K562 (cell line): ENCODE data around the gene UGT1A10. TPM values are rescaled to one million over a fixed set of nuclear protein-coding genes. Genes with fewer than 3 reads are reported as not detected.

ENCODE experiments used
- ATAC-seq: fragments of 200-7000 bp; cut with Tn5 transposase; 3 replicates; pipeline ENCODE4 v1.9.1; 2020; ENCODE audit warnings: moderate library complexity
- BruUV-seq: library from RNA; stranded (reverse); fragments of 400-500 nt; replicated peaks from 2 replicates; lab custom pipeline; 2021; lab: Mats Ljungman, UMichigan
- CTCF ChIA-PET: fragments of 300-600 bp; formaldehyde crosslinking; extraction: SDS; loops from one replicate; lab custom pipeline; 2021; ENCODE audit warnings: low intra/inter-chr PET ratio; lab: Yijun Ruan, JAX
- POLR2A ChIA-PET: fragments of 300-600, 350-650 bp; sonication (Branson Sonifier 250); formaldehyde crosslinking; extraction: SDS; loops from one replicate; lab custom pipeline; 2021; ENCODE audit warnings: antibody characterized with exemption, inconsistent platforms; lab: Yijun Ruan, JAX
- DNase-seq, 4 experiments: peaks; one replicate each; pipeline versions ENCODE4 v3.0.0 to v3.0.0-alpha.2; 2011 to 2018; ENCODE audit warnings: low spot score in 3 of 4, mixed read lengths in 3 of 4; ENCODE audit errors: extremely low read depth in 1 of 4
- FAIRE-seq: peaks from 2 replicates; lab custom pipeline; 2011; peaks lifted over from hg19 to GRCh38; lab: Jason Lieb, UNC
- H2AFZ ChIP-seq: 2 replicates; pipeline ENCODE4 v1.6.0; 2011; ENCODE audit warnings: low read depth, low read length, control low read depth, inconsistent platforms
- H3K27ac ChIP-seq: fragments of 200-600 bp; 3 replicates; pipeline ENCODE4 v1.8.0; 2011; ENCODE audit warnings: low read depth, mild to moderate bottlenecking, control low read depth, inconsistent platforms, low read length, moderate library complexity, mixed read lengths; ENCODE audit errors: extremely low read depth
- H3K27me3 ChIP-seq, 2 experiments: fragments of 300-600 bp in 1 of 2; 2 replicates in 1 of 2; 3 replicates in 1 of 2; pipeline versions ENCODE4 v1.6.0 to v1.8.0; 2011; ENCODE audit warnings: inconsistent platforms in 2 of 2, low read length in 2 of 2, mild to moderate bottlenecking in 1 of 2, mixed read lengths in 1 of 2, moderate library complexity in 1 of 2; ENCODE audit not compliant: control insufficient read depth in 2 of 2, insufficient read depth in 2 of 2
- H3K36me3 ChIP-seq: fragments of 300-600 bp; 3 replicates; pipeline ENCODE4 v1.8.0; 2011; ENCODE audit warnings: mild to moderate bottlenecking, low read length, inconsistent platforms; ENCODE audit not compliant: control insufficient read depth, insufficient read depth
- H3K4me1 ChIP-seq, 2 experiments: fragments of 200-600 bp in 1 of 2; replicated peaks in 1 of 2; 2 replicates in 1 of 2; 3 replicates in 1 of 2; pipeline versions ENCODE4 v1.5.1 to v1.8.0; 2011; ENCODE audit warnings: inconsistent platforms in 2 of 2, low read length in 2 of 2, mild to moderate bottlenecking in 1 of 2, mixed read lengths in 1 of 2, moderate library complexity in 1 of 2; ENCODE audit not compliant: control insufficient read depth in 2 of 2, insufficient read depth in 2 of 2
- H3K4me2 ChIP-seq: 2 replicates; pipeline ENCODE4 v1.6.1; 2011; ENCODE audit warnings: low read length, control low read depth, inconsistent platforms, mixed read lengths; ENCODE audit not compliant: insufficient read depth
- H3K4me3 ChIP-seq: fragments of 200-600 bp; sonication (generic), shearing (Covaris generic); 2 replicates; pipeline ENCODE4 v1.5.1; 2016; ENCODE audit warnings: control low read depth, inconsistent platforms
- H3K79me2 ChIP-seq: fragments of 200-600 bp; 3 replicates; pipeline ENCODE4 v1.8.0; 2011; ENCODE audit warnings: low read length, inconsistent platforms; ENCODE audit not compliant: control insufficient read depth, insufficient read depth
- H3K9ac ChIP-seq, 2 experiments: 2 replicates each; pipeline versions ENCODE4 v1.6.0 to v1.6.1; 2011; ENCODE audit warnings: low read depth in 2 of 2, low read length in 2 of 2, control low read depth in 1 of 2, inconsistent platforms in 1 of 2, mild to moderate bottlenecking in 1 of 2, mixed read lengths in 1 of 2; ENCODE audit not compliant: insufficient read depth in 1 of 2
- H3K9me1 ChIP-seq: one replicate; pipeline ENCODE4 v1.6.0; 2011; ENCODE audit warnings: inconsistent platforms, mild to moderate bottlenecking, low read length, moderate library complexity; ENCODE audit not compliant: control insufficient read depth, insufficient read depth
- H3K9me3 ChIP-seq: replicated peaks from 2 replicates; pipeline ENCODE4 v1.5.1; 2011; ENCODE audit warnings: low read depth, low read length, inconsistent platforms; ENCODE audit not compliant: control insufficient read depth, insufficient read depth
- H4K20me1 ChIP-seq: replicated peaks from 2 replicates; pipeline ENCODE4 v1.6.1; 2011; ENCODE audit warnings: low read length, inconsistent platforms, mixed read lengths; ENCODE audit not compliant: control insufficient read depth, insufficient read depth
- BHLHE40 ChIP-seq: IDR thresholded peaks from 2 replicates; pipeline ENCODE4 v1.6.1; 2011; ENCODE audit warnings: low read length, improper control_type of control experiment
- C11orf30 ChIP-seq: fragments of 450-650 bp; IDR thresholded peaks from 2 replicates; pipeline ENCODE4 v1.6.1; 2016; ENCODE audit warnings: low read depth, mild to moderate bottlenecking
- CAMTA2 ChIP-seq: fragments of 250-450 bp; sonication (Bioruptor Pico); conservative IDR thresholded peaks from 2 replicates; pipeline ENCODE4 v1.5.1; 2022
- CEBPG ChIP-seq, 3 experiments: fragments of 200-800 bp in 1 of 3; sonication (Bioruptor generic) in 1 of 3; sonication (generic) in 1 of 3; formaldehyde crosslinking in 1 of 3; IDR thresholded peaks in 2 of 3; conservative IDR thresholded peaks in 1 of 3; 2 replicates each; pipeline versions ENCODE4 v1.6.1 to v1.8.0; 2016 to 2022; ENCODE audit warnings: missing compliant biosample characterization in 2 of 3, missing genetic modification characterization in 2 of 3, mild to moderate bottlenecking in 1 of 3, missing genetic modification reagents in 1 of 3
- CREB3L1 ChIP-seq: fragments of 450-650 bp; IDR thresholded peaks from 2 replicates; pipeline ENCODE4 v1.6.1; 2014; ENCODE audit warnings: low read depth, mild to moderate bottlenecking, moderate library complexity, borderline replicate concordance
- FOXK1 ChIP-seq: sonication (generic); formaldehyde crosslinking; IDR thresholded peaks from 2 replicates; pipeline ENCODE4 v1.8.0; 2022; ENCODE audit warnings: missing genetic modification reagents, mild to moderate bottlenecking, borderline replicate concordance
- KLF10 ChIP-seq: fragments of 250-450 bp; sonication (Bioruptor Pico); IDR thresholded peaks from 2 replicates; pipeline ENCODE4 v1.6.1; 2021; ENCODE audit warnings: matching md5 sums
- MAFF ChIP-seq: IDR thresholded peaks from 2 replicates; pipeline ENCODE4 v1.6.1; 2012; ENCODE audit warnings: low read length, improper control_type of control experiment
- MAFG ChIP-seq: fragments of 450-650 bp; conservative IDR thresholded peaks from 2 replicates; pipeline ENCODE4 v1.6.1; 2016; ENCODE audit warnings: missing genetic modification characterization, missing compliant biosample characterization
- MAFK ChIP-seq: IDR thresholded peaks from 2 replicates; pipeline ENCODE4 v1.6.1; 2011; ENCODE audit warnings: low read length, improper control_type of control experiment
- MED1 ChIP-seq: sonication (generic); formaldehyde crosslinking; IDR thresholded peaks from 2 replicates; pipeline ENCODE4 v1.8.1; 2023; ENCODE audit warnings: missing genetic modification reagents, borderline replicate concordance
- NFRKB ChIP-seq: fragments of 450-650 bp; IDR thresholded peaks from 2 replicates; pipeline ENCODE4 v1.6.1; 2016; ENCODE audit warnings: low read depth
- NR2C1 ChIP-seq, 2 experiments: fragments of 450-650 bp; IDR thresholded peaks; 2 replicates each; pipeline ENCODE4 v1.6.1; 2017; ENCODE audit warnings: mild to moderate bottlenecking in 2 of 2, antibody characterized with exemption in 1 of 2, inconsistent platforms in 1 of 2, missing compliant biosample characterization in 1 of 2, missing genetic modification characterization in 1 of 2
- ZFPM2 ChIP-seq: fragments of 250-450 bp; sonication (Bioruptor Pico); IDR thresholded peaks from 2 replicates; pipeline ENCODE4 v1.5.1; 2022; ENCODE audit warnings: mild to moderate bottlenecking
- ZNF134 ChIP-seq: fragments of 250-450 bp; sonication (Bioruptor Pico); conservative IDR thresholded peaks from 2 replicates; pipeline ENCODE4 v1.4.0; 2020
- ZNF212 ChIP-seq: fragments of 450-650 bp; formaldehyde crosslinking; IDR thresholded peaks from 2 replicates; pipeline ENCODE4 v1.4.0; 2020; ENCODE audit warnings: mild to moderate bottlenecking
- ZNF316 ChIP-seq: fragments of 450-650 bp; IDR thresholded peaks from 2 replicates; pipeline ENCODE4 v1.6.1; 2016
- ZNF695 ChIP-seq: fragments of 450-650 bp; formaldehyde crosslinking; IDR thresholded peaks from 2 replicates; pipeline ENCODE4 v1.4.0; 2020; ENCODE audit warnings: mild to moderate bottlenecking, moderate library complexity
- ZNF79 ChIP-seq: fragments of 250-450 bp; sonication (Bioruptor Pico); IDR thresholded peaks from 2 replicates; pipeline ENCODE4 v1.4.0; 2020; ENCODE audit warnings: low read depth, mild to moderate bottlenecking, moderate library complexity
- WGBS: fragments of 100-300 bp; shearing (Covaris generic); methylation state at CpG from one replicate; pipeline ENCODE4 v1.1.6; 2016; ENCODE audit warnings: low coverage, mixed read lengths; ENCODE audit not compliant: insufficient coverage; ENCODE audit errors: missing lambda C conversion rate; 5-methylcytosine and 5-hydroxymethylcytosine counted together
- in situ Hi-C: fragments of 300-500 bp; cut with MboI; formaldehyde crosslinking; loops from 4 replicates; pipeline ENCODE4 v1.15.0; 2018; ENCODE audit warnings: inconsistent platforms, mixed read lengths
- intact Hi-C: fragments of 100-400 bp; cut with micrococcal nuclease; formaldehyde crosslinking; loops from 2 replicates; pipeline ENCODE4 v1.14.2; 2022
- polyA plus RNA-seq, 8 experiments: library from polyadenylated mRNA; depleted of rRNA in 4 of 8; stranded (reverse) in 5 of 8; unstranded in 3 of 8; fragments of >200 nt; fragmentation: Nextera tagmentation in 2 of 8; fragmentation: Illumina TruSeq in 1 of 8; extraction: Ambion mirVana in 2 of 8; extraction: Trizol in 1 of 8; gene quantifications; 2 replicates each; pipeline versions ENCODE4 v1.2.1 to v1.2.3, GENCODE V29; 2011 to 2014; ENCODE audit warnings: inconsistent platforms in 1 of 8, missing spikeins in 1 of 8
- total RNA-seq, 7 experiments: library from RNA; depleted of rRNA in 6 of 7; stranded (reverse); fragments of >200 nt in 6 of 7; fragmentation: Illumina TruSeq in 2 of 7; extraction: Trizol in 2 of 7; gene quantifications; 2 replicates each; pipeline versions ENCODE4 v1.2.1 to v1.2.3, GENCODE V29; 2011 to 2021; ENCODE audit warnings: low replicate concordance in 1 of 7
- TF ChIP-seq, protein P1 (sequence below): fragments of 250-450 bp; sonication (Bioruptor Pico); IDR thresholded peaks from 2 replicates; pipeline ENCODE4 v1.5.0; 2022; ENCODE audit warnings: mild to moderate bottlenecking

Gene UGT1A10
- total and polyA plus RNA-seq, 9 of the 15 experiments (the other 6 are each of a cell fraction or from before 2014, with no cell fraction given): not detected

- Histone ChIP-seq H3K4me3 (no peak overlapping the region), H3K27ac (no peak overlapping the region), H3K4me2 (no peak overlapping the region), H3K9me3 (no peaks in the 10 kb centered on the region), H3K79me2 (no peaks in the 10 kb centered on the region), H3K9me1 (no peaks in the 10 kb centered on the region), H3K9ac (no peak overlapping the region), H3K4me1 (no peaks in the 10 kb centered on the region), H4K20me1 (no peaks in the 10 kb centered on the region), H3K36me3 (no peaks in the 10 kb centered on the region), H3K27me3 (peaks cover 0 to 10% of the 10 kb centered on the region in 2 experiments; a peak in 2 of 5 replicates), H2AFZ (no peak overlapping the region)
- POLR2A ChIA-PET: interaction anchor here (1.0 kb wide), 1 partner anchor 10 kb away, joined by 3 read pairs; no protein-coding TSS in a partner anchor
- 0% methylated on average over 3 of the region's 4 CpGs for WGBS
- FAIRE-seq: no peak
- CTCF ChIA-PET: no interaction called here
- intact Hi-C loops (no loop called here), in situ Hi-C loops (no loop called here)
- ATAC-seq: no peak
- no TSS peak for BruUV-seq
- no peak for DNase-seq
- TF ChIP-seq CEBPG (CRISPR knock-in tag; IDR thresholded peaks at IDR 0.05): no peak
- no peak for TF ChIP-seq CEBPG (tag; conservative IDR thresholded peaks at IDR 0.05 in 1 of 2, IDR thresholded peaks at IDR 0.05 in 1 of 2)
- no peak for TF ChIP-seq MED1 (CRISPR knock-in tag)
- TF ChIP-seq KLF10 (CRISPR knock-in tag): no peak
- TF ChIP-seq MAFK: peak; percentile 54; the same call in 1 of the 2 replicates
- TF ChIP-seq MAFG: peak; percentile 44
- no peak for TF ChIP-seq ZNF79
- no peak for TF ChIP-seq NFRKB
- no peak for TF ChIP-seq NR2C1 (IDR thresholded peaks at IDR 0.05)
- no peak for TF ChIP-seq NR2C1 (tag; IDR thresholded peaks at IDR 0.05)
- TF ChIP-seq BHLHE40: no peak
- no peak for TF ChIP-seq ZNF212 (CRISPR knock-in tag)
- TF ChIP-seq ZNF316: peak; percentile 56
- peak; percentile 37; the same call in 1 of the 2 replicates for TF ChIP-seq C11orf30
- TF ChIP-seq MAFF: peak; percentile 57
- TF ChIP-seq, protein P1, sequence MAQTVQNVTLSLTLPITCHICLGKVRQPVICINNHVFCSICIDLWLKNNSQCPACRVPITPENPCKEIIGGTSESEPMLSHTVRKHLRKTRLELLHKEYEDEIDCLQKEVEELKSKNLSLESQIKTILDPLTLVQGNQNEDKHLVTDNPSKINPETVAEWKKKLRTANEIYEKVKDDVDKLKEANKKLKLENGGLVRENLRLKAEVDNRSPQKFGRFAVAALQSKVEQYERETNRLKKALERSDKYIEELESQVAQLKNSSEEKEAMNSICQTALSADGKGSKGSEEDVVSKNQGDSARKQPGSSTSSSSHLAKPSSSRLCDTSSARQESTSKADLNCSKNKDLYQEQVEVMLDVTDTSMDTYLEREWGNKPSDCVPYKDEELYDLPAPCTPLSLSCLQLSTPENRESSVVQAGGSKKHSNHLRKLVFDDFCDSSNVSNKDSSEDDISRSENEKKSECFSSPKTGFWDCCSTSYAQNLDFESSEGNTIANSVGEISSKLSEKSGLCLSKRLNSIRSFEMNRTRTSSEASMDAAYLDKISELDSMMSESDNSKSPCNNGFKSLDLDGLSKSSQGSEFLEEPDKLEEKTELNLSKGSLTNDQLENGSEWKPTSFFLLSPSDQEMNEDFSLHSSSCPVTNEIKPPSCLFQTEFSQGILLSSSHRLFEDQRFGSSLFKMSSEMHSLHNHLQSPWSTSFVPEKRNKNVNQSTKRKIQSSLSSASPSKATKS (CRISPR knock-in tag): no peak
- no peak for TF ChIP-seq ZNF695 (CRISPR knock-in tag)
- no peak for TF ChIP-seq ZFPM2 (CRISPR knock-in tag)
- TF ChIP-seq ZNF134 (CRISPR knock-in tag): no peak
- no peak for TF ChIP-seq CAMTA2 (CRISPR knock-in tag)
- no peak for TF ChIP-seq CREB3L1
- no peak for TF ChIP-seq FOXK1
Observed at GRCh38 chr2:233761040-233761769, 125.0 kb downstream of the UGT1A10 start.
